ENCODE measurements around the gene FLYWCH1.

GRCh38 chr16:2867661-2867986 is 44.1 kb upstream of the FLYWCH1 start:
- TF ChIP-seq MYC (IDR thresholded peaks at IDR 0.05; ENCODE audit: low read depth, low read length) (no peak), MYC (CRISPR knock-in tag; IDR thresholded peaks at IDR 0.05; ENCODE audit: borderline replicate concordance, low read depth) (no peak), MAFG (tag; conservative IDR thresholded peaks at IDR 0.05) (no peak), JUN (IDR thresholded peaks at IDR 0.05; ENCODE audit: borderline replicate concordance, low read depth, low read length) (no peak), JUN (CRISPR knock-in tag; IDR thresholded peaks at IDR 0.05; ENCODE audit: borderline replicate concordance) (no peak), TCF7L2 (IDR thresholded peaks at IDR 0.05; ENCODE audit: low read depth, low read length) (no peak), MGA (IDR thresholded peaks at IDR 0.05) (no peak), HDAC2 (IDR thresholded peaks at IDR 0.05) (no peak), TFE3 (CRISPR knock-in tag; IDR thresholded peaks at IDR 0.05) (no peak)

Data from K562 (cell line).